GM12878 (cell line): ENCODE results near the gene SEPTIN5. TPM values are rescaled to one million over a fixed set of nuclear protein-coding genes. Genes with fewer than 3 reads are reported as not detected.

Experiments
- ATAC-seq: fragments of 200-7000 bp; cut with Tn5 transposase; 3 replicates; pipeline ENCODE4 v1.9.1; 2020; ENCODE audit warnings: mild to moderate bottlenecking, moderate library complexity
- BruUV-seq: library from RNA; stranded (reverse); fragments of 400-500 nt; replicated peaks from 2 replicates; lab custom pipeline; 2021; lab: Mats Ljungman, UMichigan
- CTCF ChIA-PET: fragments of 300-600 bp; sonication (Branson Sonifier 250); formaldehyde crosslinking; extraction: SDS; loops from one replicate; lab custom pipeline; 2021; ENCODE audit warnings: inconsistent platforms; lab: Yijun Ruan, JAX
- POLR2A ChIA-PET: fragments of 350-600 bp; formaldehyde crosslinking; extraction: SDS; loops from one replicate; lab custom pipeline; 2021; ENCODE audit warnings: inconsistent platforms; lab: Charles Lee
- RAD21 ChIA-PET: fragments of 300-600 bp; sonication (Branson Sonifier 250); formaldehyde crosslinking; loops from one replicate; lab custom pipeline; 2023; ENCODE audit warnings: antibody characterized with exemption; ENCODE audit not compliant: unreplicated experiment; lab: Charles Lee
- SMC1A ChIA-PET: fragments of 300-600 bp; sonication (Branson Sonifier 250); formaldehyde crosslinking; loops from one replicate; lab custom pipeline; 2023; ENCODE audit not compliant: unreplicated experiment, uncharacterized antibody; lab: Charles Lee
- DNase-seq: peaks from one replicate; pipeline ENCODE4 v3.0.0-alpha.2; 2011; ENCODE audit warnings: low read depth, low spot score
- FAIRE-seq: peaks from 3 replicates; lab custom pipeline; 2011; peaks lifted over from hg19 to GRCh38; lab: Jason Lieb, UNC
- H2AFZ ChIP-seq: 2 replicates; pipeline ENCODE4 v1.6.0; 2011; ENCODE audit warnings: low read depth, low read length, control low read depth; ENCODE audit not compliant: control insufficient read depth
- H3K27ac ChIP-seq: 2 replicates; pipeline ENCODE4 v1.5.1; 2011; ENCODE audit warnings: control low read depth; ENCODE audit not compliant: control insufficient read depth, insufficient read depth
- H3K27me3 ChIP-seq, 2 experiments: replicated peaks in 1 of 2; 2 replicates each; pipeline versions ENCODE4 v1.6.0 to v1.6.1; 2011; ENCODE audit warnings: low read length in 1 of 2; ENCODE audit not compliant: control insufficient read depth in 2 of 2, insufficient read depth in 2 of 2
- H3K36me3 ChIP-seq, 2 experiments: 2 replicates each; pipeline ENCODE4 v1.5.1; 2011; ENCODE audit warnings: low read length in 1 of 2; ENCODE audit not compliant: control insufficient read depth in 2 of 2, insufficient read depth in 2 of 2
- H3K4me1 ChIP-seq: 2 replicates; pipeline ENCODE4 v1.6.1; 2011; ENCODE audit warnings: mild to moderate bottlenecking, low read length, moderate library complexity, mixed read lengths; ENCODE audit not compliant: control insufficient read depth, insufficient read depth
- H3K4me2 ChIP-seq: 2 replicates; pipeline ENCODE4 v1.6.0; 2011; ENCODE audit warnings: control low read depth; ENCODE audit not compliant: control insufficient read depth, insufficient read depth
- H3K4me3 ChIP-seq: fragments of 200-600 bp; sonication (generic); 2 replicates; pipeline ENCODE4 v1.5.1; 2016
- H3K79me2 ChIP-seq: 2 replicates; pipeline ENCODE4 v1.6.0; 2011; ENCODE audit warnings: low read length; ENCODE audit not compliant: control insufficient read depth, insufficient read depth
- H3K9ac ChIP-seq: 2 replicates; pipeline ENCODE4 v1.8.0; 2011; ENCODE audit warnings: low read length, control low read depth, mixed read lengths; ENCODE audit not compliant: control insufficient read depth, insufficient read depth
- H3K9me3 ChIP-seq: replicated peaks from 3 replicates; pipeline ENCODE4 v1.5.1; 2011; ENCODE audit warnings: mild to moderate bottlenecking, low read length; ENCODE audit not compliant: control insufficient read depth, insufficient read depth
- H4K20me1 ChIP-seq: 2 replicates; pipeline ENCODE4 v1.6.0; 2011; ENCODE audit not compliant: control insufficient read depth, insufficient read depth
- CREM ChIP-seq: IDR thresholded peaks from 2 replicates; pipeline ENCODE4 v1.6.1; 2014; ENCODE audit warnings: antibody characterized with exemption, low read depth
- FOXK2 ChIP-seq: fragments of 450-650 bp; IDR thresholded peaks from 2 replicates; pipeline ENCODE4 v1.6.1; 2017; ENCODE audit warnings: mild to moderate bottlenecking, moderate library complexity
- MTA2 ChIP-seq: fragments of 450-650 bp; IDR thresholded peaks from 2 replicates; pipeline ENCODE4 v1.6.1; 2016; ENCODE audit warnings: low read depth, mild to moderate bottlenecking, moderate library complexity
- NBN ChIP-seq: fragments of 450-650 bp; IDR thresholded peaks from 2 replicates; pipeline ENCODE4 v1.6.1; 2016
- RB1 ChIP-seq: fragments of 450-650 bp; formaldehyde crosslinking; IDR thresholded peaks from 2 replicates; pipeline ENCODE4 v1.6.1; 2017; ENCODE audit warnings: mild to moderate bottlenecking, borderline replicate concordance
- RBBP5 ChIP-seq: fragments of 200-600 bp; sonication (generic); conservative IDR thresholded peaks from 2 replicates; pipeline ENCODE4 v1.6.1; 2016
- ZNF207 ChIP-seq: fragments of 450-650 bp; IDR thresholded peaks from 2 replicates; pipeline ENCODE4 v1.6.1; 2014; ENCODE audit warnings: antibody characterized with exemption, mild to moderate bottlenecking, borderline replicate concordance
- ZNF24 ChIP-seq: fragments of 450-650 bp; IDR thresholded peaks from 2 replicates; pipeline ENCODE4 v1.6.1; 2017; ENCODE audit warnings: antibody characterized with exemption, mild to moderate bottlenecking
- WGBS: methylation state at CpG from one replicate; pipeline ENCODE4 v1.1.6; 2016; ENCODE audit warnings: low lambda C conversion rate; ENCODE audit not compliant: insufficient replicate concordance, insufficient coverage; ENCODE audit errors: missing lambda C conversion rate; 5-methylcytosine and 5-hydroxymethylcytosine counted together
- in situ Hi-C: fragments of 300-500 bp; cut with MboI; formaldehyde crosslinking; loops from 9 replicates; pipeline ENCODE4 v1.14.3; 2018; ENCODE audit warnings: mixed read lengths
- intact Hi-C: fragments of 100-400 bp; cut with micrococcal nuclease; formaldehyde crosslinking; loops from one replicate; pipeline ENCODE4 v1.14.2; 2022; ENCODE audit not compliant: unreplicated experiment
- polyA plus RNA-seq, 11 experiments: library from polyadenylated mRNA; depleted of rRNA in 4 of 11; unstranded in 6 of 11; stranded (reverse) in 5 of 11; fragments of >200 nt; fragmentation: Nextera tagmentation in 4 of 11; fragmentation: Illumina TruSeq in 1 of 11; extraction: Ambion mirVana in 4 of 11; extraction: Trizol in 1 of 11; gene quantifications; 1 replicate in 1 of 11; 2 replicates in 10 of 11; pipeline versions ENCODE4 v1.2.1 to v1.2.3, GENCODE V29; 2011 to 2016; ENCODE audit warnings: inconsistent platforms in 2 of 11, missing spikeins in 2 of 11, low read depth in 1 of 11
- total RNA-seq, 4 experiments: library from RNA; depleted of rRNA in 3 of 4; stranded (reverse); fragments of >200 nt in 3 of 4; fragmentation: Illumina TruSeq in 1 of 4; extraction: Trizol in 1 of 4; gene quantifications; 2 replicates each; pipeline versions ENCODE4 v1.2.1 to v1.2.3, GENCODE V29; 2013 to 2021
- TF ChIP-seq, protein P1 (sequence below): fragments of 450-650 bp; IDR thresholded peaks from 2 replicates; pipeline ENCODE4 v1.6.1; 2016; ENCODE audit warnings: mild to moderate bottlenecking
- TF ChIP-seq, protein P2 (sequence below): fragments of 450-650 bp; IDR thresholded peaks from 2 replicates; pipeline ENCODE4 v1.6.1; 2017; ENCODE audit warnings: borderline replicate concordance

The SEPTIN5 gene
- total and polyA plus RNA-seq, 10 of the 15 experiments (the other 5 are each of a cell fraction or from before 2014, with no cell fraction given): 0.13 to 1.1 (median 0.34) TPM; not detected in 5

DNA sequence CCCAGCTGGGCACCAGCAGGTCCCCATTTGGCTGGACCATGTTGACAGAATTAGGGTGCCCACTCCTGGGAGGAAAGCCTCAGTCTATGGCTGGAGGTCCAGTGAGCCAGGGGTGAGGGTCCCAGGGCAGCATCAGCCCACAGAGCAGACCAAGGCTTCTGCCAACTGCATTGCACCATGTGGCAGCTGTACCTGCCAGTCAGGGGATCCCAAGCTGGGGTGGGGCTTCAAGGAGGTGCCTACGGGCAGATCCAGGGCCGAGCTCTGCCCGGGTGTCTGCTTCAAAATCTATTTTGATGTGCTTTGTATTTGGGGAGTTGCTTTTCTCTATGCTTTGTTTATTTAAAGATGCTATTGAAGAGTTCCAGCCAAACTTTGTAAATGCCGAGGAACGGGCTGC, 19.5 kb downstream of the SEPTIN5 start:
- intact Hi-C loops: no loop called here

More for the DNA sequence above, 19.5 kb downstream of the SEPTIN5 start:
- H4K20me1 ChIP-seq: no peaks in the 10 kb centered on the region; the same call in 1 of the 2 replicates
- H3K4me2 ChIP-seq: no peak overlapping the region
- RAD21 ChIA-PET: interaction anchor here (1.1 kb wide), 1 partner anchor 176 kb away, joined by 3 read pairs; no protein-coding TSS in a partner anchor
- no peak for FAIRE-seq
- POLR2A ChIA-PET: no interaction called here
- no peak overlapping the region for H3K27ac ChIP-seq
- H3K27me3 ChIP-seq: no peaks in the 10 kb centered on the region
- H3K9ac ChIP-seq: no peak overlapping the region
- no peaks in the 10 kb centered on the region for H3K9me3 ChIP-seq
- no peak overlapping the region for H2AFZ ChIP-seq
- H3K79me2 ChIP-seq: no peaks in the 10 kb centered on the region
- CTCF ChIA-PET: interaction anchor here (1.8 kb wide), 1 partner anchor 39 kb away, joined by 4 read pairs; no protein-coding TSS in a partner anchor
- WGBS: 18% methylated on average over 5 of the region's 5 CpGs
- TF ChIP-seq FOXK2 (no peak), ZNF207 (no peak), CREM (no peak), MTA2 (no peak), NBN (no peak), RBBP5 (no peak), RB1 (no peak), ZNF24 (no peak)
- TF ChIP-seq, protein P1, sequence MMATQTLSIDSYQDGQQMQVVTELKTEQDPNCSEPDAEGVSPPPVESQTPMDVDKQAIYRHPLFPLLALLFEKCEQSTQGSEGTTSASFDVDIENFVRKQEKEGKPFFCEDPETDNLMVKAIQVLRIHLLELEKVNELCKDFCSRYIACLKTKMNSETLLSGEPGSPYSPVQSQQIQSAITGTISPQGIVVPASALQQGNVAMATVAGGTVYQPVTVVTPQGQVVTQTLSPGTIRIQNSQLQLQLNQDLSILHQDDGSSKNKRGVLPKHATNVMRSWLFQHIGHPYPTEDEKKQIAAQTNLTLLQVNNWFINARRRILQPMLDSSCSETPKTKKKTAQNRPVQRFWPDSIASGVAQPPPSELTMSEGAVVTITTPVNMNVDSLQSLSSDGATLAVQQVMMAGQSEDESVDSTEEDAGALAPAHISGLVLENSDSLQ: no peak
- TF ChIP-seq, protein P2, sequence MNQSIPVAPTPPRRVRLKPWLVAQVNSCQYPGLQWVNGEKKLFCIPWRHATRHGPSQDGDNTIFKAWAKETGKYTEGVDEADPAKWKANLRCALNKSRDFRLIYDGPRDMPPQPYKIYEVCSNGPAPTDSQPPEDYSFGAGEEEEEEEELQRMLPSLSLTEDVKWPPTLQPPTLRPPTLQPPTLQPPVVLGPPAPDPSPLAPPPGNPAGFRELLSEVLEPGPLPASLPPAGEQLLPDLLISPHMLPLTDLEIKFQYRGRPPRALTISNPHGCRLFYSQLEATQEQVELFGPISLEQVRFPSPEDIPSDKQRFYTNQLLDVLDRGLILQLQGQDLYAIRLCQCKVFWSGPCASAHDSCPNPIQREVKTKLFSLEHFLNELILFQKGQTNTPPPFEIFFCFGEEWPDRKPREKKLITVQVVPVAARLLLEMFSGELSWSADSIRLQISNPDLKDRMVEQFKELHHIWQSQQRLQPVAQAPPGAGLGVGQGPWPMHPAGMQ: no peak
- TF ChIP-seq, all 136 proteins: peak for 0
- SMC1A ChIA-PET: no interaction called here
- no peak for DNase-seq
- in situ Hi-C loops: loop anchor here (5.0 kb wide), 1 partner anchor 184 kb away; no protein-coding TSS in a partner anchor
- no peak overlapping the region for H3K4me3 ChIP-seq
- H3K4me1 ChIP-seq: no peaks in the 10 kb centered on the region
- no peak for ATAC-seq
- H3K36me3 ChIP-seq: no peaks in the 10 kb centered on the region
- no TSS peak for BruUV-seq
